ENCODE measurements around the gene MCM5. TPM values are rescaled to one million over a fixed set of nuclear protein-coding genes. Genes with fewer than 3 reads are reported as not detected.

Gene MCM5
- total RNA-seq, 4 donors from 2014 or later, result 11.6 to 26.6 (median 13.3) TPM

- no peaks in the 10 kb centered on the region for H3K9me3 ChIP-seq
- WGBS, 2 donors (ENCODE audit: low coverage in 1 of 2), result 83 to 92% methylated on average over 3 to 12 of the region's 12 CpGs
- TF ChIP-seq POLR2AphosphoS5 (IDR thresholded peaks at IDR 0.05), result no peak
- TF ChIP-seq, protein P1, sequence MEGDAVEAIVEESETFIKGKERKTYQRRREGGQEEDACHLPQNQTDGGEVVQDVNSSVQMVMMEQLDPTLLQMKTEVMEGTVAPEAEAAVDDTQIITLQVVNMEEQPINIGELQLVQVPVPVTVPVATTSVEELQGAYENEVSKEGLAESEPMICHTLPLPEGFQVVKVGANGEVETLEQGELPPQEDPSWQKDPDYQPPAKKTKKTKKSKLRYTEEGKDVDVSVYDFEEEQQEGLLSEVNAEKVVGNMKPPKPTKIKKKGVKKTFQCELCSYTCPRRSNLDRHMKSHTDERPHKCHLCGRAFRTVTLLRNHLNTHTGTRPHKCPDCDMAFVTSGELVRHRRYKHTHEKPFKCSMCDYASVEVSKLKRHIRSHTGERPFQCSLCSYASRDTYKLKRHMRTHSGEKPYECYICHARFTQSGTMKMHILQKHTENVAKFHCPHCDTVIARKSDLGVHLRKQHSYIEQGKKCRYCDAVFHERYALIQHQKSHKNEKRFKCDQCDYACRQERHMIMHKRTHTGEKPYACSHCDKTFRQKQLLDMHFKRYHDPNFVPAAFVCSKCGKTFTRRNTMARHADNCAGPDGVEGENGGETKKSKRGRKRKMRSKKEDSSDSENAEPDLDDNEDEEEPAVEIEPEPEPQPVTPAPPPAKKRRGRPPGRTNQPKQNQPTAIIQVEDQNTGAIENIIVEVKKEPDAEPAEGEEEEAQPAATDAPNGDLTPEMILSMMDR (IDR thresholded peaks at IDR 0.05), result no peak
- no peak for TF ChIP-seq POLR2A (IDR thresholded peaks at IDR 0.05)
- no peak for TF ChIP-seq EP300 (IDR thresholded peaks at IDR 0.05; ENCODE audit: low read depth)
- no peak overlapping the region for H3K4me3 ChIP-seq
- no peaks in the 10 kb centered on the region for H3K4me1 ChIP-seq
- DNase-seq, result no peak
- intact Hi-C loops (cut with DNase I; ENCODE audit: low total_unique reads) (no loop called here), in situ Hi-C loops (cut with MboI; ENCODE audit: low pct_ligation_motif_present in 1 of 4, low pct_unique_long_range_greater_than_20kb in 1 of 4, low sequenced_read_pairs in 3 of 4) (loop anchor here in 1 of 4 donors (25.0 kb wide), 2 partner anchors 316 to 691 kb away; no protein-coding TSS in a partner anchor)
- no peak overlapping the region for H3K27ac ChIP-seq
- no peaks in the 10 kb centered on the region for H3K27me3 ChIP-seq
- peaks cover 0 to 21% (median 3%) of the 10 kb centered on the region in 4 donors for H3K36me3 ChIP-seq
Measured at GRCh38 chr22:35421121-35421520, 21.2 kb downstream of the MCM5 start.

GRCh38 chr22:35422145-35422544 lies 22.2 kb downstream of the MCM5 start:
- in situ Hi-C loops (cut with MboI; ENCODE audit: low pct_ligation_motif_present in 1 of 4, low pct_unique_long_range_greater_than_20kb in 1 of 4, low sequenced_read_pairs in 3 of 4) (loop anchor here in 1 of 4 donors (25.0 kb wide), 2 partner anchors 315 to 690 kb away; no protein-coding TSS in a partner anchor), intact Hi-C loops (cut with DNase I; ENCODE audit: low total_unique reads) (no loop called here)
- no peak for DNase-seq
- 93 to 100% methylated on average over 2 to 4 of the region's 4 CpGs for WGBS, 2 donors (ENCODE audit: low coverage in 1 of 2)
- no peaks in the 10 kb centered on the region for H3K9me3 ChIP-seq
- TF ChIP-seq EP300 (IDR thresholded peaks at IDR 0.05; ENCODE audit: low read depth), result no peak
- TF ChIP-seq, protein P1 (IDR thresholded peaks at IDR 0.05), result no peak
- H3K36me3 ChIP-seq, result peaks cover 0 to 11% (median 3%) of the 10 kb centered on the region in 4 donors
- H3K27me3 ChIP-seq, result no peaks in the 10 kb centered on the region
- no peaks in the 10 kb centered on the region for H3K4me1 ChIP-seq
- H3K4me3 ChIP-seq, result no peak overlapping the region
- H3K27ac ChIP-seq, result no peak overlapping the region

DNA sequence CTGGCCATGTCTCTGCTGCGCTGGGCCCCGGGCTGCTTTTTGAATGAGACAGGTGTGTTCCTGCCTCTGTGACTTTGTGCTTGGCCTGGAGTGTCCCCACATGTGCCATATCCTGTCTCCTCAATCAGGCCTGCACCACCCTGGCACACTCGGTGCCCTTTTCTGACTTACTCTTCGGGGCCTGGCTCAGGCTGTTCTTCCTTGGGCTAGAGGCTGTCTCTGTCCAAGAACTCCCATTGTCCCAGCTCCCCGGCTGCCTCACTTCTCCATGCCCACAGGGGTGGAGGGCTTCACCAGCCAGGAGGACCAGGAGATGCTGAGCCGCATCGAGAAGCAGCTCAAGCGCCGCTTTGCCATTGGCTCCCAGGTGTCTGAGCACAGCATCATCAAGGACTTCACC lies 23.0 kb downstream of the MCM5 start:
- in situ Hi-C loops (cut with MboI; ENCODE audit: low pct_ligation_motif_present in 1 of 4, low pct_unique_long_range_greater_than_20kb in 1 of 4, low sequenced_read_pairs in 3 of 4), result loop anchor here in 1 of 4 donors (25.0 kb wide), 2 partner anchors 314 to 689 kb away; no protein-coding TSS in a partner anchor
- intact Hi-C loops (cut with DNase I; ENCODE audit: low total_unique reads), result no loop called here
- WGBS, 2 donors (ENCODE audit: low coverage in 1 of 2), result 95% methylated on average over 9 of the region's 9 CpGs; no CpG with 5 or more reads in 1 of the 2 donors
- Histone ChIP-seq H3K9me3 (no peaks in the 10 kb centered on the region), H3K4me3 (no peak overlapping the region), H3K27me3 (no peaks in the 10 kb centered on the region), H3K36me3 (peaks cover 0 to 10% (median 3%) of the 10 kb centered on the region in 4 donors), H3K27ac (no peak overlapping the region), H3K4me1 (no peaks in the 10 kb centered on the region)
- no peak for TF ChIP-seq POLR2A (IDR thresholded peaks at IDR 0.05)
- TF ChIP-seq, protein P1 (IDR thresholded peaks at IDR 0.05), result no peak
- TF ChIP-seq POLR2AphosphoS5 (IDR thresholded peaks at IDR 0.05), result no peak
- TF ChIP-seq EP300 (IDR thresholded peaks at IDR 0.05; ENCODE audit: low read depth), result no peak
- no peak for DNase-seq

DNA sequence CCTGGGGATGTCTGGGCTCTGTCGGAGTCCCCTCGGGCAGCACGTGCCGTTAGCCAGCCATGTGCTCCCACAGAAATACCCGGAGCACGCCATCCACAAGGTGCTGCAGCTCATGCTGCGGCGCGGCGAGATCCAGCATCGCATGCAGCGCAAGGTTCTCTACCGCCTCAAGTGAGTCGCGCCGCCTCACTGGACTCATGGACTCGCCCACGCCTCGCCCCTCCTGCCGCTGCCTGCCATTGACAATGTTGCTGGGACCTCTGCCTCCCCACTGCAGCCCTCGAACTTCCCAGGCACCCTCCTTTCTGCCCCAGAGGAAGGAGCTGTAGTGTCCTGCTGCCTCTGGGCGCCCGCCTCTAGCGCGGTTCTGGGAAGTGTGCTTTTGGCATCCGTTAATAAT lies 24.1 kb downstream of the MCM5 start:
- H3K27ac ChIP-seq, result no peak overlapping the region
- intact Hi-C loops (cut with DNase I; ENCODE audit: low total_unique reads), result no loop called here
- H3K4me1 ChIP-seq, result no peaks in the 10 kb centered on the region
- peaks cover 0 to 10% (median 3%) of the 10 kb centered on the region in 4 donors for H3K36me3 ChIP-seq
- TF ChIP-seq POLR2AphosphoS5 (IDR thresholded peaks at IDR 0.05) (no peak), POLR2A (IDR thresholded peaks at IDR 0.05) (no peak), EP300 (IDR thresholded peaks at IDR 0.05; ENCODE audit: low read depth) (no peak)
- TF ChIP-seq, protein P1 (IDR thresholded peaks at IDR 0.05), result no peak
- H3K27me3 ChIP-seq, result no peaks in the 10 kb centered on the region
- in situ Hi-C loops (cut with MboI; ENCODE audit: low pct_ligation_motif_present in 1 of 4, low pct_unique_long_range_greater_than_20kb in 1 of 4, low sequenced_read_pairs in 3 of 4), result loop anchor here in 1 of 4 donors (25.0 kb wide), 2 partner anchors 313 to 688 kb away; no protein-coding TSS in a partner anchor
- 95 to 97% methylated on average over 4 to 26 of the region's 26 CpGs for WGBS, 2 donors (ENCODE audit: low coverage in 1 of 2)
- no peaks in the 10 kb centered on the region for H3K9me3 ChIP-seq
- H3K4me3 ChIP-seq, result no peak overlapping the region
- DNase-seq, result no peak

All from transverse colon (tissue), 4 donors.